OCI-LY1 (cell line): ENCODE data around the gene PTF1A.

Experiments
- EZH2 ChIP-seq: fragments of 200-600 bp; sonication (generic), shearing (Covaris generic); IDR thresholded peaks from 2 replicates; pipeline ENCODE4 v1.8.0; 2017; ENCODE audit warnings: borderline replicate concordance, mixed run types, mild to moderate bottlenecking, antibody characterized with exemption, low read length, moderate library complexity, mixed read lengths
- TF ChIP-seq, protein P1 (sequence below): fragments of 200-600 bp; sonication (generic), shearing (Covaris generic); IDR thresholded peaks from 2 replicates; pipeline ENCODE4 v1.5.1; 2017; ENCODE audit warnings: mild to moderate bottlenecking, antibody characterized with exemption, low read length, moderate library complexity, mixed read lengths

DNA sequence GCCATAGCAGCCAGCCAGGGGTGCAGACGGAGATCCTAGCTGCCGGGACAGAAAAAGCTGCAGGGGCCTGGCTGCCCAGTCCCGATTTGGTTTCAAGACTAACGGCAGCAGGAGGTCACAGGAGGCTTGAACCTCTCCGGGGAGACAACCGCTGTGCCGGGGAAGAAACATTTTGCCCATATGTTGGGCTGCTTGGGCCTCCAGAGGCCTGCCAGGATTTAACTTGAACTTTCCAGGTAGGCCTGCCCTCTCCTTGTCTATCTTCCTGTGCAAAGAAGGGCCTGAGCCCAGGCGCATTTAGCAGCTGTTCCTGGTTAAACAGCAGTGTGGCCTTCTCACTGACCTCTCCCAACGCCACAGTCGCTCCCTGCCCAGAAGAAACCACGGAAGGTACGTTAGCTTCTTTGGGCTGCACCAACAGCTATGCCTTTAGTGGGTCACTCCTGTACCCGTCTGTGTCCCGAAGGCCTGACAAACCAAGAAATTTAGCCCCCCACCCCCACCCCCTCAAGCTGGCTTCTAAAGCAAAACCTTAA lies 17.1 kb upstream of the PTF1A start:
- TF ChIP-seq, protein P1, sequence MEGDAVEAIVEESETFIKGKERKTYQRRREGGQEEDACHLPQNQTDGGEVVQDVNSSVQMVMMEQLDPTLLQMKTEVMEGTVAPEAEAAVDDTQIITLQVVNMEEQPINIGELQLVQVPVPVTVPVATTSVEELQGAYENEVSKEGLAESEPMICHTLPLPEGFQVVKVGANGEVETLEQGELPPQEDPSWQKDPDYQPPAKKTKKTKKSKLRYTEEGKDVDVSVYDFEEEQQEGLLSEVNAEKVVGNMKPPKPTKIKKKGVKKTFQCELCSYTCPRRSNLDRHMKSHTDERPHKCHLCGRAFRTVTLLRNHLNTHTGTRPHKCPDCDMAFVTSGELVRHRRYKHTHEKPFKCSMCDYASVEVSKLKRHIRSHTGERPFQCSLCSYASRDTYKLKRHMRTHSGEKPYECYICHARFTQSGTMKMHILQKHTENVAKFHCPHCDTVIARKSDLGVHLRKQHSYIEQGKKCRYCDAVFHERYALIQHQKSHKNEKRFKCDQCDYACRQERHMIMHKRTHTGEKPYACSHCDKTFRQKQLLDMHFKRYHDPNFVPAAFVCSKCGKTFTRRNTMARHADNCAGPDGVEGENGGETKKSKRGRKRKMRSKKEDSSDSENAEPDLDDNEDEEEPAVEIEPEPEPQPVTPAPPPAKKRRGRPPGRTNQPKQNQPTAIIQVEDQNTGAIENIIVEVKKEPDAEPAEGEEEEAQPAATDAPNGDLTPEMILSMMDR: no peak
- no peak for TF ChIP-seq EZH2
